ENCODE results near the gene XIAP.
A peak's percentile ranks its signal among the peaks of the same experiment; 100 is the strongest.
"Not testable (repeated sequence)": the region's sequence is repeated elsewhere in the genome, so short reads cannot be mapped to it uniquely, and the experiment has no call there.

Gene XIAP

DNA sequence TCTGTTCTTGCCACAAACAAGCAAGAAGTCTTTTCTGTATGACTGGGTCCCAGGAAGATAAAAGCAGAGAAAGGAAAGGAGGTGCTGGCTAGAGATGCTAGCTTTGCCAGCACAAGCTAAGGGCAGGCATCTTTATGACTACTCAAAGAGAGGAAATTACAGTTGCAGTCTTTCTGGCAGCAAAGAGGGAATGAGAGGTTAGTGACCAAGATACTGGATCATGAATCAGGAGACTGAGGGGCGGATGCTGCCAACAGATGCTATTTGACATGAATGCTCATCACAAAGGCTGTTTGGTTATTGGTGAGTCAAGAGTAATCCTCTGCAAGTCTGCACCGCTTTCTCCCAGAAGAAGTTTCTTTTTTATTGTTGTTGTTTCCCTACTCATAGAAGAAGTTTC is 5.5 kb upstream of the XIAP start:
- peak overlapping the region; percentile 64 for H3K27ac Mint-ChIP-seq
- H3K9me3 Mint-ChIP-seq: no peaks in the 10 kb centered on the region
- H3K4me3 Mint-ChIP-seq: no peak overlapping the region
- no peaks in the 10 kb centered on the region for H3K36me3 Mint-ChIP-seq
- no peaks in the 10 kb centered on the region for H3K27me3 Mint-ChIP-seq
- peaks cover 12% of the 10 kb centered on the region for H3K4me1 Mint-ChIP-seq

GRCh38 chrX:123859409-123859845 is 426 bp upstream of the XIAP start:
- Mint-ChIP-seq H3K4me1 (peaks cover 15% of the 10 kb centered on the region), H3K4me3 (peak overlapping the region; percentile 93), H3K27me3 (no peaks in the 10 kb centered on the region), H3K9me3 (no peaks in the 10 kb centered on the region), H3K27ac (peak overlapping the region; percentile 97), H3K36me3 (no peaks in the 10 kb centered on the region)

GRCh38 chrX:123860983-123861382 is 1.1 kb downstream of the XIAP start:
- Mint-ChIP-seq H3K36me3 (peaks cover 2% of the 10 kb centered on the region), H3K9me3 (no peaks in the 10 kb centered on the region), H3K27me3 (no peaks in the 10 kb centered on the region), H3K27ac (peak overlapping the region; percentile 90), H3K4me1 (peaks cover 19% of the 10 kb centered on the region), H3K4me3 (peak overlapping the region; percentile 93)

DNA sequence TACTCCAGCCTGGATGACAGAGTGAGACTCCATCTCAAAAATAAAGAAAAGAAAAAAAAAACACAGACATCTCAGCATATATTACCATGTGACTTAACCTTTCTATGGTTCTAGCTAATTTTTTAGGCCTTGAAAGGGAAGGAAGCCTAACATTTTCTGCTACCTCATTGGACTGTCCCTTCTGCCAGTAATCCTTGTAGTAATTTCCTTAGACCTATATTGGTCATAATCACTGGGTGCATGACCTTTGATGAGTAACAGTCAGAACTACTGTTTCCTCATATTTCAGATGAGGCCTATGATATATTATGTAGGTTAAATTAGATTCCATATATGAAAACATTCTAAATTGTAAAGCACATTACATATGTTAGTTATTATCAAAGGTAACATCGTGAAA is 9.6 kb downstream of the XIAP start:
- Mint-ChIP-seq H3K4me1 (peaks cover 19% of the 10 kb centered on the region), H3K27me3 (no peaks in the 10 kb centered on the region), H3K4me3 (peak overlapping the region; percentile 11), H3K9me3 (no peaks in the 10 kb centered on the region), H3K36me3 (peaks cover 2% of the 10 kb centered on the region), H3K27ac (no peak overlapping the region)

- H3K36me3 Mint-ChIP-seq: no peaks in the 10 kb centered on the region
- H3K9me3 Mint-ChIP-seq: no peaks in the 10 kb centered on the region
- no peak overlapping the region for H3K27ac Mint-ChIP-seq
- H3K4me1 Mint-ChIP-seq: peaks cover 14% of the 10 kb centered on the region
- H3K27me3 Mint-ChIP-seq: no peaks in the 10 kb centered on the region
- H3K4me3 Mint-ChIP-seq: no peak overlapping the region
Observed at GRCh38 chrX:123871309-123871708, 11.5 kb downstream of the XIAP start.

DNA sequence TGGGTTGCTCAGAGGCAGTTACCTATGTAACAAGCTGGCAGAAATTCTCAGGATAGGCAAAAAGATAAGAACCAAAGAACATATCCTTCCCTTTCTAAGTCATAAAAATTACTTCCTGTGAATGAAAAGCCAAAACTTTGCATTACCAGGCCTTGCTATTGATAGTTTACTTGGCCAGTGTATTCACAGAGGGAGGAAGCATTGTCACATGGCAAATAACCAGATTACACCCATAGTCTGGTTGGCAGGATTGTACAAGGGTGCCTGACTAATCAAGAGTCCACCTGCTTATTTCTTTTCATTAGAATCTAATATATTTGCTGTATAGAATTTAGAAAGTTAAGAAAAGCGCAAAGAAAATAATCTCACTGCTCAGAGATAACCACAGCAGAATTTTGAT is 14.1 kb downstream of the XIAP start:
- no peaks in the 10 kb centered on the region for H3K36me3 Mint-ChIP-seq
- H3K4me3 Mint-ChIP-seq: no peak overlapping the region
- H3K4me1 Mint-ChIP-seq: peaks cover 25% of the 10 kb centered on the region
- H3K9me3 Mint-ChIP-seq: no peaks in the 10 kb centered on the region
- H3K27me3 Mint-ChIP-seq: no peaks in the 10 kb centered on the region
- no peak overlapping the region for H3K27ac Mint-ChIP-seq

- Mint-ChIP-seq H3K4me1 (peaks cover 21% of the 10 kb centered on the region), H3K27me3 (no peaks in the 10 kb centered on the region), H3K27ac (no peak overlapping the region), H3K9me3 (no peaks in the 10 kb centered on the region), H3K4me3 (no peak overlapping the region), H3K36me3 (peaks cover 5% of the 10 kb centered on the region)
Observed at GRCh38 chrX:123876177-123876576, 16.3 kb downstream of the XIAP start.

DNA sequence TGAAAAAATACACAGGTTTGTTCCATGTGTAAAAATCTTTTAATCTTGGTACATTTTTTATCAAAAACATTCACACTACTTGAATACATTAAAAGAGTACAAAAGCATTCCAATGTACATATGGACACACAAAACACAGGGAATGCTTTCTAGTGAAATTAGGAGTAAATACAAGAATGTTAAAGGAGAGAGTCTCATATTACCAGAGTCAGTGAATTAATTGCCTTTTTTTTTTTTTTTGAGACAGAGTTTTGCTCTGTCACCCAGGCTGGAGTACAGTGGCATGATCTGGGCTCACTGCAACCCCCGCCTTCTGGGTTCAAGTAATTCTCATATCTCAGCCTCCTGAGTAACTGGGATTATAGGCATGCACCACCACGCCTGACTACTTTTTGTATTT is 17.0 kb downstream of the XIAP start:
- Mint-ChIP-seq H3K36me3 (peaks cover 7% of the 10 kb centered on the region), H3K4me3 (no peak overlapping the region), H3K27me3 (no peaks in the 10 kb centered on the region), H3K4me1 (peaks cover 24% of the 10 kb centered on the region), H3K27ac (no peak overlapping the region), H3K9me3 (no peaks in the 10 kb centered on the region)

- Mint-ChIP-seq H3K36me3 (peaks cover 7% of the 10 kb centered on the region), H3K9me3 (no peaks in the 10 kb centered on the region), H3K27ac (no peak overlapping the region), H3K27me3 (no peaks in the 10 kb centered on the region), H3K4me3 (peak overlapping the region; percentile 39), H3K4me1 (peaks cover 24% of the 10 kb centered on the region)
Observed at GRCh38 chrX:123878252-123878721, 18.4 kb downstream of the XIAP start.

DNA sequence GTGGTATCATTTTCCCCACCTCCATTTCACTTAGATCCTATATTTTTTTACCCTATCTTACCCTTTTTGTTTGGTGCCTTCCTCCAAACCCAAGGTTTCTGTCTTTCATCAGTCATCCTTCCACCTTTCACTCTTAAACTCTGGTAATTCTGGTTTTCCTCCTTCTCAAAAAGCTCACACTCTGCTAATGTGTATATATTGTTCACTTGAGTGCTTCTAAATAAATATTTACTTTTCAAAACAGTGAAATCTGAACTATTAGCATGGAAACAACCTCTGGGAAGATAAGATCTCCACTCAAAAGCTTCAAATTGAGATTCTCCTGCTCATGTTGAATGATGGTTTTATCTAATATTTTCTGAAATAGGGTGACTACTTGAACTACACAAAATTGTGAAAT is 21.5 kb downstream of the XIAP start:
- no peak overlapping the region for H3K27ac Mint-ChIP-seq
- peaks cover 24% of the 10 kb centered on the region for H3K4me1 Mint-ChIP-seq
- H3K36me3 Mint-ChIP-seq: peaks cover 7% of the 10 kb centered on the region
- H3K9me3 Mint-ChIP-seq: no peaks in the 10 kb centered on the region
- H3K4me3 Mint-ChIP-seq: no peak overlapping the region
- no peaks in the 10 kb centered on the region for H3K27me3 Mint-ChIP-seq

- no peaks in the 10 kb centered on the region for H3K9me3 Mint-ChIP-seq
- H3K4me1 Mint-ChIP-seq: peaks cover 21% of the 10 kb centered on the region
- peaks cover 7% of the 10 kb centered on the region for H3K36me3 Mint-ChIP-seq
- H3K27me3 Mint-ChIP-seq: no peaks in the 10 kb centered on the region
- no peak overlapping the region for H3K27ac Mint-ChIP-seq
- H3K4me3 Mint-ChIP-seq: no peak overlapping the region
Observed at GRCh38 chrX:123882391-123882790, 22.5 kb downstream of the XIAP start.

GRCh38 chrX:123884809-123885408 is 25.1 kb downstream of the XIAP start:
- Mint-ChIP-seq H3K36me3 (peaks cover 9% of the 10 kb centered on the region), H3K27me3 (no peaks in the 10 kb centered on the region), H3K4me1 (peaks cover 9% of the 10 kb centered on the region)

DNA sequence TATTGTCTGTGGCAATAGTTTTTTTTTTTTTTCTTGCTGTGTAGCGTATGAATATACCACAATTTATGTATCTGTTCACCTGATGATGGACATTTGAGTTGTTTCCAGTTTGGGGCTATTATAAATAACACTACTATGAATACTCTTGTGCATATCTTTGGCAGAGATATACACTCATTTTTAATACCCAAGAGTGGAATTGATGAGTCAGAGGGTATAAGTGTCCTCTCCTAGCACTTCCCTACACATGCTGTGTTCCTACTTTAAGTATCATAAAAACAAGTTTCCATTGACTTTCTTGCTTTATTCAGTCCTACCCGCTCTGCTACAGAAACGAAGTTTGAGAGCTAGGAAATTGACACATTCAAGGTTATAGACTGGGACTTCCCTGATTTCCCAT is 39.8 kb downstream of the XIAP start:
- Mint-ChIP-seq H3K4me1 (peaks cover 8% of the 10 kb centered on the region), H3K27me3 (no peaks in the 10 kb centered on the region), H3K4me3 (no peak overlapping the region), H3K36me3 (no peaks in the 10 kb centered on the region), H3K9me3 (no peaks in the 10 kb centered on the region), H3K27ac (peak overlapping the region; percentile 30)

More at GRCh38 chrX:123884809-123885408, 25.1 kb downstream of the XIAP start:
- Mint-ChIP-seq H3K9me3 (no peaks in the 10 kb centered on the region), H3K4me3 (no peak overlapping the region), H3K27ac (no peak overlapping the region)

GRCh38 chrX:123903261-123903660 is 43.4 kb downstream of the XIAP start:
- H3K27ac Mint-ChIP-seq, H3K36me3 Mint-ChIP-seq, H3K9me3 Mint-ChIP-seq, H3K27me3 Mint-ChIP-seq, H3K4me3 Mint-ChIP-seq: not testable (repeated sequence)
- H3K4me1 Mint-ChIP-seq: peaks cover 21% of the 10 kb centered on the region

- peaks cover 13% of the 10 kb centered on the region for H3K4me1 Mint-ChIP-seq
- H3K9me3 Mint-ChIP-seq: no peaks in the 10 kb centered on the region
- no peaks in the 10 kb centered on the region for H3K36me3 Mint-ChIP-seq
- H3K27ac Mint-ChIP-seq: peak overlapping the region; percentile 7
- H3K4me3 Mint-ChIP-seq: no peak overlapping the region
- H3K27me3 Mint-ChIP-seq: no peaks in the 10 kb centered on the region
Observed at GRCh38 chrX:123905332-123905731, 45.5 kb downstream of the XIAP start.

GRCh38 chrX:123906557-123907316 is 46.9 kb downstream of the XIAP start:
- Mint-ChIP-seq H3K27ac (peak overlapping the region; percentile 75), H3K4me1 (peaks cover 13% of the 10 kb centered on the region), H3K9me3 (no peaks in the 10 kb centered on the region), H3K36me3 (no peaks in the 10 kb centered on the region), H3K4me3 (no peak overlapping the region), H3K27me3 (no peaks in the 10 kb centered on the region)

Measured in activated naive CD4-positive, alpha-beta T cell treated with anti-CD3 and anti-CD28 coated beads, Interleukin-2, amount 50 U/mL, for 24 hours (primary cell).